ENCODE data around the gene BID. TPM values are rescaled to one million over a fixed set of nuclear protein-coding genes. Genes with fewer than 3 reads are reported as not detected.

Gene BID
- total RNA-seq, result 44.6 and 62.7 TPM in 2 replicates
- polyA plus RNA-seq (2012), result 33.1 TPM

- no peak for DNase-seq (ENCODE audit: low read depth)
Observed at GRCh38 chr22:17774206-17774925, at the start of gene BID. TSS of gene BID (minus strand) at chr22:17774469. CDS start at chr22:17750116, 24,353 bp downstream.

DNA sequence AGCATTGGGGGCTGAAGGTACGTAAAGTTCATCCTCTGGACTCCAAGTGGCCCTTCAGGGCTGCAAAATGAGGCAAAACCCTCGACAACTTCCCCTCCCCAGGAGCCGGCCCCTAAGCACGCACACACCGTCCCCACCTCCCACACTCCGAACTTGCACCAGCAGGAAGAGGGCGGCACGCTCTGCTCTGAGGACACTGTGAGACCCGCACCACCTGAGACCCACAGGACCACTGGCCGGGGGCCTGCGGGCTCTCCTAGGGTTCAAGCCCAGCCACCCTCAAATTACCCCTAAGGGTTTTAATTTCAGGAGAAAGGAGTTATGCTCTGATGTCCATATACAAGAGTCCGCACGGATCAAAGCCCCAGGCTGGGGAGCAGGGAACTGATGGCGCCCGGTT, 49.7 kb upstream of the BID start:
- no peak for DNase-seq (ENCODE audit: low read depth)

GRCh38 chr22:17823226-17823625, 49.0 kb upstream of the BID start:
- DNase-seq (ENCODE audit: low read depth), result no peak

DNA sequence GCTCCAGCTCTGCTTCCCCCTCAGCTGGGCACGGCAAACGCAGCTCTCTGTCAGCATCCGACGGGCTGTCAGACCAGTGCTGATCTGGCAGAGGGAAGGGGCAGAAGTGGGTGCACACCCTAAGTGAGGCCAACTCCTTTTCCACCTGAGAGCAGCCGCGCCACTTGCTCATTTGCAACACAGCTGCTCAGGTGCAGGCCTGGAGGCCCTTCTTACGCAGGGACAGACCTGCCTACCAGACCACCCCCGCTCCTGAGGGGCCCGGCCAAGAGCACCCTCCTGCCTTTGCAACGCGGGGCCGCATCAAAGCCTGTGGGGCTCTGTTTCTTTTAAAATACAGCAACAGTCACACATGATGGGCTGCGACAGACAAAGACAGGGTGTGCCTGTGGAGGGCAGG, 47.8 kb upstream of the BID start:
- DNase-seq (ENCODE audit: low read depth), result no peak

DNA sequence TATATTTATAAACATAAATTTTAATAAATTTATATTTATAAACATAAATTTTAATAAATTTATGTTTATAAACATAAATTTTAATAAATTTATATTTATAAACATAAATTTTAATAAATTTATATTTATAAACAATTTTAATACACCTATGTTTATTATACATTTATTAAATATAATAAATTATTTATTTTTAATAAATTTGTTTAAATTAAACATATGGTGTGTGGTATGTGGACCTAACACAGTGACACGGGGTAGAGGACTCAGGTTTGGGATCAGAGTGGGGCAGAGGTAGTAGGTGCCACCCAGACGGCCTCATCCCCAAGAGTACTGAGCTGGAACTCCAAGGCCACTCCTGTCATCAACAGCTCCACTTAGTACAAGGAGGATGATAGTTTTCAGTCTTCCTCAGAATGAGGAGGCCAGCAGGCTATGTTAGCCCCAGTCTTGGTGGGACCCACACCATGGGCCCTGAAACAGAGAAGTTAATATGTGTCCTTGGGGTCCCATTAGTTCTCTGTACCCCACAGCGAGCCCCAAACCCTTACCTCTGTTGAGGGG, 46.7 kb upstream of the BID start:
- DNase-seq (ENCODE audit: low read depth), result no peak

GRCh38 chr22:17818649-17819048, 44.4 kb upstream of the BID start:
- DNase-seq (ENCODE audit: low read depth), result no peak

GRCh38 chr22:17818180-17818579, 43.9 kb upstream of the BID start:
- DNase-seq (ENCODE audit: low read depth), result no peak

GRCh38 chr22:17817511-17818065, 43.3 kb upstream of the BID start:
- no peak for DNase-seq (ENCODE audit: low read depth)

GRCh38 chr22:17817079-17817478, 42.8 kb upstream of the BID start:
- no peak for DNase-seq (ENCODE audit: low read depth)

DNA sequence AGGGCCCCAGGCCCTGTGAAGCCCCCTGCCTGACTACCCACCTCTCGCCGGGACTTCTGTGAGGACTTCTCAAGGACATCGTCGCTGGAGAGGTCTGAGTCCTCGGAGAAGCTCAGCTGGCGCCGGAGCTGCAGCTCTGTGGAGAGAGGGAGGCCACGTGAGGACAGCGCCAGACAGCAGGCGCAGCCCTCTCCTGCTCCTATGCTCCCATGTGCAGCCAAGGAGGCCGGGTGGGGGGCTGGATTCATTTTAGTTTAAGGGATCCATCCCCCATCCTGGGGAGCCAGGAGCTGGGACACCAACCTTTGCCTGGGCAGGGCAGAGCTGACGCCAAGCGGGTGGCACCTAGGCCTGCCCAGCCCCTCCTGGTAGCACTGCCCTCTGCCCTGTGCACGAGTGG, 42.4 kb upstream of the BID start:
- no peak for DNase-seq (ENCODE audit: low read depth)

- no peak for DNase-seq (ENCODE audit: low read depth)
Observed at GRCh38 chr22:17815703-17816254, 41.5 kb upstream of the BID start.

- no peak for DNase-seq (ENCODE audit: low read depth)
Observed at GRCh38 chr22:17814830-17815229, 40.6 kb upstream of the BID start.

GRCh38 chr22:17814084-17814483, 39.8 kb upstream of the BID start:
- no peak for DNase-seq (ENCODE audit: low read depth)

GRCh38 chr22:17811119-17811518, 36.9 kb upstream of the BID start:
- DNase-seq (ENCODE audit: low read depth), result no peak

DNA sequence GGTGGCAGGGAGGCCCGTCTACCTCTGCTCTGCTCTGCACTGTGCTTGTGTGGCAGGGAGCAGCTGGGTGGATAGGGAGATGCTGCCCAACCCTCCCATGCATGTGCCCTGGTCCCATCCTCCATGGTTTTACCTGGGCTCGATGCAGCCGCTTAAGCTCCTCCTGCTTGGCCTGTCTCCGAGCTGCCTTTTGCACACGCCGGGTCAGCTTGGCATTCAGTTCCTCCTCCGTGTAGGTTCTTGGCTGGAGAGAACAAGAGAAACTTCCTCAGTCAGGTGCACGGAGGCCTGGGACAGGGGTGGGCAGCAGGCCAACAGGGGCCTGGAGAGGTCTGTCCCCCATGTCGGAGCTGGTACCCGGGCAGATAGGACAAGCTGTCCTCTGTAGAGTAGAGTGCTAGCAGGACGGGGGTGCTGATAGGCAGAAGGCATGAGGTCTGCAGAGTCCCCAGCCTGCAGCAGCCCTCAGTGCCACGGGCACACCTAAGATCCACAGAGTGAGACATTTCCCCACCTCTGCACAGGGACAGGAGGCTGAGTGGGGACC, 36.4 kb upstream of the BID start:
- no peak for DNase-seq (ENCODE audit: low read depth)

DNA sequence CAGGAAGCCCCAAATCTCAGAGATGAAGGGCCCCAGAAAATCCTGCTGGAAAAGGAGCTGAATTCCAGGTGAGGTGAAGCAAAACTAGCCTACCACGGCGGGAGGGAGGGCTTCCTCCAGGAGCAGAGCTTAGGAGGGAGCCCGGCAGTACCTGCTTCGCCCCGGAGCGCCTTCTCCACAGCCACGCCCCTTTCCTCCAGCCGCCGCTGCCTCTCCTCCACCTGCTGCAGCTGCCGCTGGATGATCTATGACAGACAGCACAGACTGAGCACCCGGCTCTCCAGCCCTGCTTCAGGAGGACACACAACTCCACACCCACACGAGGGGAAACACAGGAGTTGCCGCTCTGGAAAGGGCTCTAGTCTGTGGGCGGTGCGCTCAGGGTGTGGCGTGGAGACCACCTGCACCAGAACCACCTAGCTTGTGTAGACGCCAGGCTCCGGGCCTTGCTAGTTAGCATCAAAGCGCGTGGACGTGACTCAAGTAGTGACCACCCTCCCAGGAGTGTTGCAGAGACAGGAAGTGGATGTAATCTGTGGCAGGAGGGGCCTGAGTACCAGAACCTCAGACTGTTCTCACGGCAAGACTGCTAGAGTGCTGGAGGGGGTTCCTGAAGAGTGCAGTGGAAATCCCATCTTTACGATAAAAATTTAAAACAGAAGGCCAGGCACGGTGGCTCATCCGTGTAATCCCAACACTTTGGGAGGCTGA, 34.6 kb upstream of the BID start:
- DNase-seq (ENCODE audit: low read depth), result peak; percentile 38

DNA sequence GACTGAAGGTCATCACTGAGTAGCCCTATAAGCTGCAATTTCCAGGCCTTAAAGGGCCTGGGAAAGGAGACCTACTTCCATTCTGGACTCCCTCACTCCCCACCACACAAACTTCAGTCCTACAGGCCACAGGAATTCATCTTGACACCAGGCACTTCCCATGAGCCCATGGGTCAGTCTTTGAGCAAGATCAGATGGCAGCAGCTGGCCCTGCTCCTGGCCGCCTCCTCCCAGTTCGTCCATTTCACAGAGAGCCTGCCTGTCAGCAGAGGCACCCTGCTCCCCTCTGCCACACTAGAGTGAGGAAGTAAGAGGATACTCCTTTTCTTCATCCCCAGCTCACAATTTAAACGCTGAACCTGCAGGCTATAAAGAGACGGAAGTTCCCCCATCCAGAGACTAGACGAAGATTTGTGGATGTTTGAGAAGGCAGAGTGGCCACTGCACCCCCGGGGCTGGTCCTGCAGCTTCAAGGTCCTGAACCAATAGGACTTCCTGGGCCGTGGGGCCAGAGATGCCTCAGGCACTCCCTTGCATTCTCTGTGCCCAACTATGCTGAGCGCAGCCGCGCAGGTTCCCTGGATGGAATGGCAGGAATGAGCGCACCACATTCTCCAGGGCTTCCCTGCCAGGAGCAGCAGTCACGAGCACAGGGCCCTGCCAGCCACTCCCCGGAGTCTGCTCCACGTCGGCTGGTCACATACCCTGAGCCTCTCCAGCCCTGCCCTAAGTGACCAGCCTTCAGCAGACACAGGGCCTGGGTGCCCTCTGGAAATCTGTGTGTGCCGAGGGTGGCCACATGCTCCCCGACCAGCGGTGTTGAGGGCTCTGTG, 33.5 kb upstream of the BID start:
- peak; percentile 95 for DNase-seq (ENCODE audit: low read depth)

DNA sequence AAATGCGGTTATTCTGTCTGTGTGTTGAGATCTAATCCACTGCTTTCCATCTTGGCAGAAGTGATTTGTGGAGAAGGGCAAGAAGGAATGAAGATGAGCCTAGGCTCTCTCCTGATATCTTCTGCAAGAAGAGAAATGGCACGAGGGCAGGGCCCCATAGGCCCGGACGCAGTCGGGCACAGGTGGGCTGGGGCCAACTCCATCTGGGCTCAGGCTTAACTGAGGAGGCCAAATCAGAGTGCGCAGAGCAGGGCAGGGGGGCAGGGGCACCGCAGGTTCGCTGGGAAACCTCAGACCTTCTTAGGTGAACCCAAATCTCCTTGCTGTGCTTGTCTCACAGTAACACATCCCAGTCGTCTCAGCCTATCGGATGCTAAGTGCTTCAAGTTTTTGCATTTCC, 32.8 kb upstream of the BID start:
- DNase-seq (ENCODE audit: low read depth), result no peak

DNA sequence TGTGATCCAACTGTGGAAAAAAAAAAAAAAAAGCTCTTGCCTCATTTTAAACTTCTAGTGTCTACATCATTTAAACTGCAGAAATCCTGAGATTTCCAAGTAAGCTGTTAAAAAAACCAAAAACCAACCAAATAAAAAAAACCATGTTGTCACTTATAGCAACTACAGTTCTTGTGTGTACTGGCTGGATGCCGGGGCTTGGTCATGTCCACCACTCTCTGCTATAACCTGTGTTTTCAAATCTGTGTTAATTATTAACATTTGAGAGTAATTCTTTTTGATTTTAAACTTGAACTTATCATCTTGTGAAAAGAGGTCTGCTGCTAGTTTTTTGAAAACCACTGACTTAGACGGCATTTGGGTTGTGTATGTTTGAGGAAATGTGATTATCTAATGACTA, 32.2 kb upstream of the BID start:
- DNase-seq (ENCODE audit: low read depth), result no peak

DNA sequence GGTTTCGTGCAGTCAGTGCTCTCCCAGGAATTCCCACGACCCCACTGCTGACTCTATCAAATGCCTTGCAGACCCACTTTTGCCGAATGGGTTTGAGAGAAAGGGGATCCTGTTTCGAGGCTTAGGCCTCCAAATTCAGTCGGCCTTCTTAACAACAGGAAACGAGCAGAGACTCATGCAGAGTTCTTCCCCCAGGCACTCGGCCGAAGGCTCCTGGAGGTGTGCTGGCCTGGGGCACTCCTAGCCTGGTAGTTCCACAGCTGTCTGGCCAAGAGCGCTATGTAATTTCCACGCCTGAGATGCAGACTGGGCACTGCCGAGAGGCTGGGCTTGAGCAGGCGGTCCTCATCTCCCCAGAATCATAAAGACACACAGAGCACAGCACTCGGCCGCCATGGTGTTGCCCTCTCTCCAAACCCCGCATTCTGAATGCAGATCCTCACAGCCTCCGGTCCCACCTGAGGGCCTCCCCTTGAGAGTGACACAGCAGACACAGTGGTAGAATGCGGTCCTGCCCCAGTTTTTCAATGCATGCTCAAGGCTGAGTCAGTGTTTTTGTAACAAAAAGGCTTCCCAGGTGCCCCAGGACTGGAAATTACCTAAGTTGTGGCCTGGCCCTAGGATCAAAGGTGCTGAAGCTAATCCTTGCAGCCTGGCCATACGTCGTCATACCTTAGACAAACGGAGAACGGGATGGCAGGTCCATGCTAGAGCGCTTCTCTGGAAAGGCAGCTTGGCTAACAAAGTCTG, 30.2 kb upstream of the BID start:
- no peak for DNase-seq (ENCODE audit: low read depth)
